ENCODE data around the gene CCHCR1.
"Not testable (repeated sequence)": the region's sequence is repeated elsewhere in the genome, so short reads cannot be mapped to it uniquely, and the experiment has no call there.

The CCHCR1 gene

DNA sequence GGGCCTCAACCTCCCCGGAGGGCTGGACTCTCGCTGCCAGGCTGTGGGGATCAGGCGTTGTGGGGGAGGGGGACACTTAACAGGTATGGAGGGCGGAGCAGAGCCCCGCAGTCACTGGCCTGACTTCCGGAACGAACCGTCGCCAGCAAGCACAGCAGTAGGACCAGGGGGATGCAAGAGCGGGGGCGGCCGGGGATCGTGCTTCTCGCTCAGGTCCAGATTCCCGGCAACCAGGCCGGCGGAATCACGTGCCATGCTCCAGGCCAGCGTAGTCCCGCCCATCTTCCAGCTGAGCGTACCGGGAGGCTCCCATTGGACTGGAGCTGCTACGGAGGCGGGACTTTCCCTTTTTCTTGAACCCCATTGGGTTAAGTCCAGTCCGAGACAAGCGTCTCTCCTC lies 22.9 kb upstream of the CCHCR1 start:
- peak; percentile 24 to 41 for DNase-seq (ENCODE audit: low read depth in 2 of 2)

DNA sequence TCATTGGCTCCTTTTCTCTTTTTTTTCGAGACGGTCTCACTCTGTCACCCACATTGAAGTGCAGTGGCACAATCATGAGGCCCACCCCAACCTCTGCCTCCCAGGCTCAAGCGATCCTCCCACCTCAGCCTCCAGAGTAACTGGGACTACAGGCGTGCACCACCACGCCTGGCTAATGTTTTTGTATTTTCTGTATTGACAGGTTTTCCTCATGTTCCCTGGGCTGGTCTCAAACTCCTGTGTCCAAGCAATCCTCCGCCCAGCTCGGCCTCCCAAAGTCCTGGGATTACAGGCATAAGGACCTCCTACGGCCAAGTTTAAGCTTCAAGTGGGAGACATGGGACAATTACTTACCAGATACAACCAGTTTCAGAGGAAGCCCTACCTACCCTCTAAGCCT lies 22.3 kb upstream of the CCHCR1 start:
- DNase-seq (ENCODE audit: low read depth in 2 of 2), result no peak

DNA sequence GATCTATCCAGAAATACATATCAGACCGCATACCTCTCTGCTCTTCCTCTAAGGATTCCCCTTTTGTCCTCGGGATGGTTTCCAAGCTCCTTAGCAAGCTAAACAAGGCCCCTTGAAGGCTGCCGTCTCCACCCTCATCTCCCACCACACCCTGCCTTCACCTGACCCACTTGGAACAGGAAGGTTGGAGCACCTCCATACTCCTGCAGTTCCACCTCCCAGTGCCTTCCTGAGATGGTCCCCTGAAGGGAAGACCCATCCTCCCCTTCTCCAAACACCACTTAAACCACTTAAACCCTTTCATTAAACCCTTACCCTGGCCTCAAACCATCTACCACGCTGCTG lies 21.4 kb upstream of the CCHCR1 start:
- DNase-seq (ENCODE audit: low read depth in 2 of 2), result no peak

DNA sequence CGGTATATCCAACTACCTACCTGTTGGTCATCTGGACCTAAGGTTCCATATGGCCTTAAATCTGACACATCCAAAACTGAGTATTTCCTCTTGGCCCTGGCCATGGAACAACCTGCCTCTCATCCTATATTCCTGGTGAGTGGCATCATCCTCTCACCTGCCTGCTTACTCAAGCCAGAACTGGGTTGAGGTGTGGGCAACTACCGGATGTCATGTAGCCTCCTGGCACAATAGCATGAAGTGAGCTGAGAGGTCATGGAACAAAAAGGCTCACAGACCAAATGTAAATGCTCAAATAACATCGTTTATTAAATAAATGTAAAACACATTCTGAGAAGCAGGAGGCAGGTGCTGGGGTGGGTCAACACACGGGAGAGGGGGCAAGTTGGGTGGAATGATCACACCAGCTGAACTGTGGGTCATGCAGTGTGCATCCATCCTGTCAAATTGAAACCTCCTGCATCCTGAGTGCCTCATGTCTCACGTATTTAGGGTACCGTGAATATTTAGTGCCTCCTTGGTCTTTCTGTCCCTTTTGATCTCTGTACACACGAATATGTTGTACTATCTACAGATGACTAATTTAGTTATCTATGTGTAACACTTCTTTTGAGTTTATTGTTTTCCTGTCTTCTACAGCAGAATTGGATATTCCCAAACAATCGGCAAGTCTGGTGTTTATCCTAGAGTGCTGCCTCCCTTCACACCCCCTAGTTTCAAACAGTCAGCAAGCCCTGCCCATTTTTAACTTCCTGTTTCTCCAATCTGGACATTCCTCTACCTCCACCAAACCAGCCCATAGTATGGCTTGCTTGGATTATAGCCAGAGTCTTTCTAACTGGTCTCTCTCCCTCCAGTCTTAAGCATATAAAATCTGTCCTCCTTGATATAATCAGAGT lies 20.8 kb upstream of the CCHCR1 start:
- no peak for DNase-seq (ENCODE audit: low read depth in 2 of 2)

DNA sequence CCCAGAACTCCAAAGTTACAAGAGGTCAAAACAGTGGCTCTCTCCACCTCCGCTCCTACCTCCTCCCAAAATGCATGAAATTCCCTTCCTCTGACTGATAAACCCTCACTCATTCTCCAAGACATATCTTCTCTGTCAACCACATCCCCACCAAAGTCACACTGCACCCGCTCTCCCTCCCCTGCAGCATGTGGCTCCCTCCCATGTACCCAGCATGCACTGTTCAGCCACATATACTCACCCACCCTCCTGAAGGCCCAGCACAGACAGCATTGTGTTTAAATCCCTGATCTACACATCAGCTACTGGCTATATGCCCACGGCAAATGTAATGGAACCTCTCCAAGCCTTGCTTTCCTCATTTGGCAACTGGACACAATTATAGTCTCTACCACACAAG lies 18.4 kb upstream of the CCHCR1 start:
- no peak for DNase-seq (ENCODE audit: low read depth in 2 of 2)

DNA sequence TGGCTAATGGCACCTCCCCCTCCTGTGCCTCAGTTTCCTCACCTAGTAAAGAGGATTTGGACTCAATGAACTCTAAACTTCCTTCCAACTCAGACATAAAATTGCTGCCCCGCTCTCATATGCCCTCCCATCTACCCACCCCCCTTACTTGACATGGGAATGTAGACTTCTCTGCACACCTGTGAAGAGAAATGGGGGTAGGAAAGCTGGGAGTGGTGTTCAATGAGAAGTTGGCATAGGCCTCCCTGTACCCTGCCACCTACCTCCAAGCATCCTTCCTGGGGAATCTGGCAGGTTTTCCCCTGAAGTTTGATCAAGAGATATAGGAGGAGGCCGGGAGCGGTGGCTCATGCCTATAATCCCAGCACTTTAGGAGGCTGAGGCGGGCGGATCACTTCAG lies 16.8 kb upstream of the CCHCR1 start:
- DNase-seq (ENCODE audit: low read depth in 2 of 2), result no peak

DNA sequence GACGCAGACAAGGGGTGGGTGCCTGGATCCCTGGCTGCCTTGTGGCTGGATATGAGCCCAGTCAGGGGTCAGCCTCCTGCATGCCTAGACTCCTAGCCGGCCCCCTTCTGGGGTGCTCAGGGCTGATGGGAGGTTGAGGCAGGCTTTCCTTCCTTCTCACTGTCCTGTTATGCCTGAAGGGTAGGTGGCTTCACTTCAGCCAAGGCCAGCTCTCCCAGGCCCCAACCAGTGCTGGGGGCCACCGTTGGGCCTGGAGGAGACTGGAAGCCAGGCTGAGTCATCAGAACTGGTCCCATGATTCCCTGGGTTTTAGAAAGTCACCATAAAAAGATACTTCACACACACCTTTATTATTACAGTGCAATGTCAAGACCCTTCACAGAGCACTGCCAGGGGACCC lies 15.8 kb upstream of the CCHCR1 start:
- no peak for DNase-seq (ENCODE audit: low read depth in 2 of 2)

DNA sequence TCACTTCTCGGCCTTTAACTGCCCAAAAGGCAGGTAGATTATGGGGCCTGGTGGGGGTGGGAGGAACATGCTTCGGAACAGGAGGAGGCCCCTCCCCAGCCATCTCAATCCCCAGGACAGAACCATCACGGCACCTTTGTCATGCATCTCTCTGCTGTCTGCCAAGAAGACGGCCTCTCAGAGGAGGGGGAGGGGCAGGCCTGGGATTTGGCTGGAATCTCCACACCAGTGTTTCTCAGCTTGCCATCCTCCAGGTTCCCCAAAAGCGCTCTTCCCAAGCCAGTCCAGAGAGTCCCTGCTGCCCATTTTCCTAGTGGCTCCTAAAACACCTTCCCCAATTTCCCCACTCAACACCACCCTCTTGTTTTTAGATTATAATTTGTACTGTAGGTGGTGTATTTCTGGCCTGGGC lies 15.4 kb upstream of the CCHCR1 start:
- DNase-seq (ENCODE audit: low read depth in 2 of 2), result no peak

DNA sequence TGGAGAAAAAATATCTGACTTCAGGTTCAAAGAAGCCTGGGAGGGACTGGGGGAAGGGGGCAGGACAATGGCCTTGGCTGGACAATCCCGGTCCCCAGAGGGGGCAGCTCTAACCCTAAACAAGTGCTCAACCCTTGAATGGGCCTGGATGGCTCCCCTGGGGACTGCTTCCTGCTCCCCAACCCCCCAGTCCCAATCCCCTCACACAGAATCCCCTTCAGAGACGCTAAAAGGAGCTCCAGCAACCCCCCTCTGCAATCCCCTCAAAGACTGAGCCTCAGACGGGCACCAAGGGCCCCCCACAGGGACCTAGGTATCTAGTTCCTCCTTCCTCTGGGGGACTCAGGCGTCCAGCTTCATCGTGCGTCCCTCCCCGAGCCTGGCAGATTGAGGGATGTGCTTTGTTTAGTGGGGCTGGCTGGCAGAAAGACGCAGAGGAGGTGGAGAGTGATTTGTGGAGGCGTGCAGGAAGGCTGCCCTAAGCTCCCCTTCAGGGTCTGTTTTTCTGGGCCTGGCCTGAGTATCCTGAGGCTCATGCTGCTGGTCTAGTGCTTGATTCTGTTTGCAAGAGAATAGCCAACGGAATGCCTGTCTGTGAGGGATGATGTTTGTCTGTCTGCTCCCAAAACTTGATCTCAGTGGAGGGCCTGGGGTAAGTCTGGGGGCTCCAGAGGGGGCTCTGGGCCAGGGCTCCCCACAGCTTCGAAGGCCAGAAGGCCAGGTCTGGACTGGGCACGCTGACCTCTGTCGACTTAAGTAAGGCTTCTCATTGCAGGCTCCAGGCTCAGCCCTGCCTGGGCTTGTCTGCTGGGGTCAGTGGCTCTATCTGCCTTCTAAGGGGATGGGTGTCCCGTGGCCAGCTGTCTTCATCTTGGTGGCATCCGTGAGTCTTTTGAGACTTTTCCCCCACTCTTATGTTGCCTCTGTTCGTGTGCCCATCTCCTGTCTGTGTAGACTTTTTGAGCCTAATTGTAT lies 14.6 kb upstream of the CCHCR1 start:
- DNase-seq (ENCODE audit: low read depth in 2 of 2), result no peak

DNA sequence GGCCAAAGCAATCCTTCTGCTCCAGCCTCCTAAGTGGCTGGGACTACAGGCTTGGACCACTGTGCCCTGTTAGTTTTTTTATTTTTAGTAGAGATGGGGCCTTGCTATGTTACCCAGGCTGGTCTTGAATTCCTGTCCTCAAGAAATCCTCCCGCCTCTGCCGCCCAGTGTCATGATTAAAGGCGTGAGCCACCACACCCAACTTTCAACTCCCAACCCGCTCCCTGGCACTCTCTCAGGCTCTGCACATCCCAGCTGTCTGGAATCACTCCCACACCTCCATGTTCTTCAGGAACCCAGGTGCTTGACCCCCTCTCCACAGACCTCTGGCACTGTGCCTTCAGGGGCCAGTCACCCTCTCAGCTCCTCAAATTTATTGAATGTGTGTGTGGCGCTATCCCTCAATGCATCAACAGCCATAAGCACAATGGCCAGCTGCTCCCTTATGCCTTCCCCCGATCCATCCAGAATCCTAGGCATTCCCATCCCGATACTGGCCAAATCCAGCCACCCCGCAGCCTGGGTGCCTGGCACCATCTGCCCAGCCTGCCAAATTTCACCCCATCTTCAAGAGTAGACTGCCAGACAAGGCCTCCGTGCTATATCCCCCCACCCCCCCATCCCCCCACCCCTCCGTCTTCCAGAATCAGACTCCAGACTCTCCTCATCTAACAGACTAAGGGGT lies 13.5 kb upstream of the CCHCR1 start:
- no peak for DNase-seq (ENCODE audit: low read depth in 2 of 2)

DNA sequence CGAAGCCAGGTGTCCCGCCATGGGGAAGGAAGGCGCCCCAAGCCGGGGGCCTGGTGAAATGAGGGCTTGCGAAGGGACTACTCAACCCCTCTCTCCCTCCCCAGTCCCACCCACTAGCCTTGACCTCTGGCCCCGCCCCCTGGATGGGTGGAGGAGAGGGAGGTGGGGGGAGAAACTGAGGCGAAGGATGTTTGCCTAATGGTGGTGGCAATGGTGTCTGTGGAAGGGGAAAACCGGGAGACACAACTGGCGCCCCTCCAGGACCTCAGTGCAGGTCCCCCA lies 12.9 kb upstream of the CCHCR1 start, which contains the start of gene POU5F1:
TSS of gene POU5F1 (minus strand) at position 83 of the 282 bp plus-strand sequence. CDS start at position 21, 62 bp downstream.
- no peak for DNase-seq (ENCODE audit: low read depth in 2 of 2)

DNA sequence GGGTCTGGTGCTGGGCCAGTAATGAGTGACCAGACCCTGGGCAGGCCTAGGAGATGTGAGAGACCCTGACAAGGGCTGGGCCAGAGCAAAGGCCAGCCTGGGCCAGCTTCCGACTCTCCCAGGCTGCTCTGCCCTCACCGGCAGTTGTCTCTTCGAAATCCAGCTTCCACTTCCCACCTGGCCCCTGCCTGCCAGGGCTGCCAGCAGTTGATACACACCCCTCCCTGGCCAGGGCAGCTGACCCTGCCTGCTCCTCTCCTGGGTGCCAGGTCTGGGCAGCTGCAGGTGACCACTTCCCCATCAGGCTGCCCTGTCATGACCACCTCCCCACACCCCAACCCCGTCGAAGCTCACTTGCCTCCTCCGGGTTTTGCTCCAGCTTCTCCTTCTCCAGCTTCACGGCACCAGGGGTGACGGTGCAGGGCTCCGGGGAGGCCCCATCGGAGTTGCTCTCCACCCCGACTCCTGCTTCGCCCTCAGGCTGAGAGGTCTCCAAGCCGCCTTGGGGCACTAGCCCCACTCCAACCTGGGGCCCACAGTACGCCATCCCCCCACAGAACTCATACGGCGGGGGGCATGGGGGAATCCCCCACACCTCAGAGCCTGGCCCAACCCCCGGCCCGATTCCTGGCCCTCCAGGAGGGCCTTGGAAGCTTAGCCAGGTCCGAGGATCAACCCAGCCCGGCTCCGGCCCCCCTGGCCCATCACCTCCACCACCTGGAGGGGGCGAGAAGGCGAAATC lies 12.4 kb upstream of the CCHCR1 start:
- not testable (repeated sequence) for DNase-seq (ENCODE audit: low read depth in 2 of 2)

DNA sequence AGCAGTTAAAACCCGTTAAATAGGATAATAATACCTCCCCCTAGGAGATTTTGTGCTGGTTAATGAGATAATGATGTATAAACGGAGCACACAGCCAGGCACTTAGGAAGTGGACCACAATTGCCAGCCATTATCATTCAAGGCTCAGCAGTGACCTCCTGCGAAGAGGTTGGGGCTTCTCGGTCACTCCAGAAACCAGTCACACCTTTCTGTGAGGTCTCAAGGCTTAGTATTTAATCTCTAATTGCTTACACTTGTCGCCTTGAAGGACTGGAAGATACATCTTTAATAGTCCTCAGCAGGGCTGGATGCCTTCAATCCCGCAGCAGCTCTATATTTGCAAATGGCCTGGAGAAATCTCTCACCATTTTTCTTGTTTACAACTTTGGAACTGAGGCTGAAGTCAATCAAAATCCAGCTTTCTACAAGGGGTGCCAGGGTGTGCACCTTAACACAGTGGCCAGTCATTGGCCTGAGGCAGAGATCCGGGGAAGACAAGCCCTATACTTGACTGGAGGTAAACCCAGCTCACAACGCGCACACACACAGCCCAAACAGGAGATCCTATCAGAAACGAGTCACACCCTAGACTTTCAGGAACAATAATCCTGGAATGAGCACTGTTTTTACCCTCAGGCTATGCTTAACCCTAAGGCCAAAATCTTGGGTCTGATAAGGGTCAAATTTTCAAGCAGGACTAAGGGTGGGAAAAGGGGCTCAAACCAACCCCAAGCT lies 11.7 kb upstream of the CCHCR1 start:
- DNase-seq (ENCODE audit: low read depth in 2 of 2), result no peak

DNA sequence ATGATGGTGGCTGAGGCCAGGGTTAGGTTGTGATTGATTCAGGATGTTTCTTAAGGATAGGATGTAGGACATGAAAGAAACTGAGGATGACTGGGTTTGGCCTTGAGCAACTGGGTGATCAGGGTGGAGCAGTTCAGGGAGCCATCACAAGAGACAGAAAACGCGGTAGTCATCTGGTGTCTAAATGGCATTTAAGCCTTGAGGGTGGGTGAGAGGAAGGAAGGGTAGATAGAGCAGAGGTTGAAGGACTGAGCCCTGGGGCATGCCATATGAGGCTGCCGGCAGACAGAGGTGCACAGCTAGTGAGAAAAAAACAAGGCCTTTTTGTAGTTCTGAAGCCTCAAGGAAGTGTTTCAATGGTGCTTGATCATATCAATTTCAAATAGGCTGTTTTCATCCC lies 11.0 kb upstream of the CCHCR1 start:
- no peak for DNase-seq (ENCODE audit: low read depth in 2 of 2)

DNA sequence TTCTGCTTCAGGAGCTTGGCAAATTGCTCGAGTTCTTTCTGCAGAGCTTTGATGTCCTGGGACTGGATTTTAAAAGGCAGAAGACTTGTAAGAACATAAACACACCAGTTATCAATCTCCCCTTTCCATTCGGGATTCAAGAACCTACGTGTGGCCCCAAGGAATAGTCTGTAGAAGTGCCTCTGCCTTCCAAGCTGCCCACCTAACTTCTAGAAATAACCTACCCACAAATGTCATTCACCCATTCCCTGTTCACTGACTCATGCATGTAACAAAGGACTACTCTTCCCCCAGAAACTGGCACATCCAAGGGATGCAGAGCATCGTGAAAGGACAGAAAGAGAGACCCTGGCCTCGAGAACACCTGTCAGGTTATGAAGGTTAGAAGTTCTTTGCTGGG lies 8.4 kb upstream of the CCHCR1 start:
- DNase-seq (ENCODE audit: low read depth in 2 of 2), result no peak

DNA sequence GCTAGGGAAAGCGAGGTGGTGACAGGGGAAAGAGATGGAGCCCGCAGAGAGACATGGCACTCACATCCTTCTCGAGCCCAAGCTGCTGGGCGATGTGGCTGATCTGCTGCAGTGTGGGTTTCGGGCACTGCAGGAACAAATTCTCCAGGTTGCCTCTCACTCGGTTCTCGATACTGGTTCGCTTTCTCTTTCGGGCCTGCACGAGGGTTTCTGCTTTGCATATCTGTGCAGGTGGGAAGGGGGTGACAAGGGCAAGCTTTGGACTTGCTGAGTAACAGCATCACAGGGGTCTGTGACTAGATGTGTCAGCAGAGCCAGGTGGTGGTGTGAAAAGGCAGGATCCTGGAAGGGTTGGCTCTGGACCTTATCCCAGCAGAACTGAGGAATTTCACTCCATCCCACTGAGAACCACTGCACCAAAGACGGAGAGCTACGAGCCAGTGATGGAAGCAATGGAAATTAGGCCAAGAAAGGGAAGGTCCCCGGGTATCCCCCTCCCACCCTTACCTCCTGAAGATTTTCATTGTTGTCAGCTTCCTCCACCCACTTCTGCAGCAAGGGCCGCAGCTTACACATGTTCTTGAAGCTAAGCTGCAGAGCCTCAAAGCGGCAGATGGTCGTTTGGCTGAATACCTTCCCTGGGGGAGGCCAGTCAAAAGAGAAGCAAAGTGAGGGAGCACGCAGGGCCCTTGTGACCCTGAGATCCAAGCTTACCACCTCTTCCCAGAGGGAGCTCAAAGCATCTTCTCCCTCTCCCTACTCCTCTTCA lies 7.6 kb upstream of the CCHCR1 start:
- DNase-seq (ENCODE audit: low read depth in 2 of 2), result not testable (repeated sequence)

DNA sequence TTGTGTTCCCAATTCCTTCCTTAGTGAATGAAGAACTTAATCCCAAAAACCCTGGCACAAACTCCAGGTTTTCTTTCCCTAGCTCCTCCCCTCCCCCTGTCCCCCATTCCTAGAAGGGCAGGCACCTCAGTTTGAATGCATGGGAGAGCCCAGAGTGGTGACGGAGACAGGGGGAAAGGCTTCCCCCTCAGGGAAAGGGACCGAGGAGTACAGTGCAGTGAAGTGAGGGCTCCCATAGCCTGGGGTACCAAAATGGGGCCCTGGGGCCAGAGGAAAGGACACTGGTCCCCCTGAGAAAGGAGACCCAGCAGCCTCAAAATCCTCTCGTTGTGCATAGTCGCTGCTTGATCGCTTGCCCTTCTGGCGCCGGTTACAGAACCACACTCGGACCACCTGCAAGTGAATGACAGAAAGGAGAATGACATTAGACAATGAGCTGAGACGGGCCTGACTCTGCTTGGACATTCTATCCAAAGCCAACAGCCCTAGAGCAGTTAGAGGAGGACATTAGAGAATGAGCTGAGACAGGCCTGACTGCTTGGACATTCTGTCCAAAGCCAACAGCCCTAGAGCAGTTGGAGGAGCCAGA lies 7.0 kb upstream of the CCHCR1 start:
- not testable (repeated sequence) for DNase-seq (ENCODE audit: low read depth in 2 of 2)

DNA sequence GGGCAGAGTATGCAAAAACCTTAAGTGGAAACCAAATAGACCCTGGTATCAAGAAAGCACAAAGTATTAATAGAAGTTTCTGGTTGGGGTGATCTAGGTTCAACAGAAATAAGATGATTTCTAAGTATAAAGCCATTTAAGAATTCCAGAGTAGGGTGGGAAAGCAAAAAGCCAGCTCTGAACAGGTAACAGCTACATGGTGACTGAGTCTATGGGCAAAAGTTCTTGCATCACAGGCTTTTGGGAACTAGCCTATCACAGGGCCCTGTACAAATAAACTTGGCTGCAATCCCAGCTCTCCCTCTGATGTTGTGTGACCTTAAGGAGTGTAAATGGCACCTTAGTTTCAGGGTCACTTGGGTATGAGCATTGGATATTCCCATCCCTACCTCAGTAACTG lies 6.3 kb upstream of the CCHCR1 start:
- DNase-seq (ENCODE audit: low read depth in 2 of 2), result no peak

DNA sequence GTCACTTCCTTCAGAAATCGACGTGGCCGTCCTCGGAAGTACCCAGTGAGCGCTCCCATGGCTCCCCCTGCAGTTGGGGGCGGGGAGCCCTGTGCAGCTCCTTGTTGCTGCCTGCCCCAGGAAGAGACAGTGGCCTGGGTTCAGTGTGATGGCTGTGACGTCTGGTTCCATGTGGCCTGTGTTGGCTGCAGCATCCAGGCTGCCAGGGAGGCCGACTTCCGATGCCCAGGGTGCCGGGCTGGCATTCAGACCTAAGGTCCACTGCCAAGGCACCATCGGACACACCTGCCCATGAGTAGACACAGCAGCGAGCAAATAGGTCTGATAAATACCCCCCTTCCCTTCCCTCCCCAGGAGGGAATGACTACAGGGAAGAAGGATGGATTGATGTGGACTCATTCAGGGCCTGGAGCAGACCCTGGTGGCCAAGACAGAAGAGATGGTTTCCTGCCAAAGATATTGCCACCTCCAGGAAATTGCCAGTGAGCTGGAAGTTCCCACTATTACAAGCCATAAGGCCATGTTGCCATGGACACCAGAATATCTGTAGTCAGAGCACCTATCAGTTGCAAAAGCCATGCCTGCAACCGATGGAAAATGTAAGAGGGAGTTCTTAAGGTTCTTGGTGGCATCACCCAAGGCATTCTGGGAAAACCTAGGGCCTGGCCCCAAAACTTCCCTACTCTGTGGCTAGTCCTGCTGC lies 5.0 kb upstream of the CCHCR1 start:
- DNase-seq (ENCODE audit: low read depth in 2 of 2), result no peak
